ENCODE measurements around the gene USP22. TPM values are rescaled to one million over a fixed set of nuclear protein-coding genes. Genes with fewer than 3 reads are reported as not detected.

The USP22 gene
- total RNA-seq, 3 donors from 2014 or later: 162 to 168 (median 168) TPM

DNA sequence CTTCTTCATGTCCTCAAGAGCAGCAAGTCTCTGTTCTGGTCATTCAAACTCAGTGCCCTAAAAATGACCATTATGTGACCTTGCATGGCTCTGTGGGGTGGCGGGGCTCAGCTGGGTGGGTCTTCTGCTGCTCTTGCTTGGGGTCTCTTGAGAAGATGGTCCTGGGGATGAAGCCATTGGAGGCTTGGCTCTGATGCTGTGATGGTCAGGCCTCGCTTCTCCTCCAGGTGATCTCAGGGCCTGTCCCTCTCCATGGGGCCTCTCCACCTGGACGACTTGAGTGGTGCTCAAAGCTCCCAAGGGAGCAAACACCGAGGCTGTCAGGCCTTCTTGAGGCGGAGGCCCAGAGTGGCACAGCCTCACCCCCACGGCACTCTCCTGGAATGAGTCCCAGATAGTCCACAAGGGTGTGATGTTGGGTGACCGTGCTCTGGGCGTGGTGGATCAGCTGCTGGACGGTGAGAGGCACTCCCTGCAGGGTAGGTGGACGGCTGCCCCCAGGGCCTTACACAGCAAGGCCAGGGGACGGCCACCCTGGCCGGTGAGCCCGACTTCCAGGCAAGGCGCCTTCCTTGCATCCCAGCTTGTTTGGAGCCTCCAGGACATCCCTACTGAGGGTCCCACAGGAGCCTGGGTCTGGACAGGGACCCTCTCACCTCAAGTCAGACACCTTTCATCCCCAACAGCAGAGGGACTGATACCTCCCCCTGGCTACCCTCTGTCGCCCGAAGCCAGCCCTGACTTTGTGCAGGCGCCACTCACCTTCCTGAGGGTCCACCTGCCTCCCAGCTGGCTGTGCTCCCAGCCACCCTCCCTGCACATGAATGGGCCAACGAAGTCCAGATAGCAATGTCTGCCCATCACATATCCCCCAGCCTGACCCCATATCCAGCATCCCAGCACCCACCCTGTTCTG is 48.7 kb downstream of the USP22 start:
- DNase-seq (peak in 2 of 3 donors; percentile 54 to 61), ATAC-seq (peak; percentile 56)
- intact Hi-C loops (cut with DNase I, micrococcal nuclease): no loop called here
- TF ChIP-seq, protein P1, sequence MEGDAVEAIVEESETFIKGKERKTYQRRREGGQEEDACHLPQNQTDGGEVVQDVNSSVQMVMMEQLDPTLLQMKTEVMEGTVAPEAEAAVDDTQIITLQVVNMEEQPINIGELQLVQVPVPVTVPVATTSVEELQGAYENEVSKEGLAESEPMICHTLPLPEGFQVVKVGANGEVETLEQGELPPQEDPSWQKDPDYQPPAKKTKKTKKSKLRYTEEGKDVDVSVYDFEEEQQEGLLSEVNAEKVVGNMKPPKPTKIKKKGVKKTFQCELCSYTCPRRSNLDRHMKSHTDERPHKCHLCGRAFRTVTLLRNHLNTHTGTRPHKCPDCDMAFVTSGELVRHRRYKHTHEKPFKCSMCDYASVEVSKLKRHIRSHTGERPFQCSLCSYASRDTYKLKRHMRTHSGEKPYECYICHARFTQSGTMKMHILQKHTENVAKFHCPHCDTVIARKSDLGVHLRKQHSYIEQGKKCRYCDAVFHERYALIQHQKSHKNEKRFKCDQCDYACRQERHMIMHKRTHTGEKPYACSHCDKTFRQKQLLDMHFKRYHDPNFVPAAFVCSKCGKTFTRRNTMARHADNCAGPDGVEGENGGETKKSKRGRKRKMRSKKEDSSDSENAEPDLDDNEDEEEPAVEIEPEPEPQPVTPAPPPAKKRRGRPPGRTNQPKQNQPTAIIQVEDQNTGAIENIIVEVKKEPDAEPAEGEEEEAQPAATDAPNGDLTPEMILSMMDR (IDR thresholded peaks at IDR 0.05): no peak
- Histone ChIP-seq H3K36me3 (ENCODE audit: low read depth) (no peaks in the 10 kb centered on the region), H3K9me3 (no peaks in the 10 kb centered on the region), H3K4me3 (no peak overlapping the region), H3K4me1 (ENCODE audit: low read depth) (peaks cover 3% of the 10 kb centered on the region)

DNA sequence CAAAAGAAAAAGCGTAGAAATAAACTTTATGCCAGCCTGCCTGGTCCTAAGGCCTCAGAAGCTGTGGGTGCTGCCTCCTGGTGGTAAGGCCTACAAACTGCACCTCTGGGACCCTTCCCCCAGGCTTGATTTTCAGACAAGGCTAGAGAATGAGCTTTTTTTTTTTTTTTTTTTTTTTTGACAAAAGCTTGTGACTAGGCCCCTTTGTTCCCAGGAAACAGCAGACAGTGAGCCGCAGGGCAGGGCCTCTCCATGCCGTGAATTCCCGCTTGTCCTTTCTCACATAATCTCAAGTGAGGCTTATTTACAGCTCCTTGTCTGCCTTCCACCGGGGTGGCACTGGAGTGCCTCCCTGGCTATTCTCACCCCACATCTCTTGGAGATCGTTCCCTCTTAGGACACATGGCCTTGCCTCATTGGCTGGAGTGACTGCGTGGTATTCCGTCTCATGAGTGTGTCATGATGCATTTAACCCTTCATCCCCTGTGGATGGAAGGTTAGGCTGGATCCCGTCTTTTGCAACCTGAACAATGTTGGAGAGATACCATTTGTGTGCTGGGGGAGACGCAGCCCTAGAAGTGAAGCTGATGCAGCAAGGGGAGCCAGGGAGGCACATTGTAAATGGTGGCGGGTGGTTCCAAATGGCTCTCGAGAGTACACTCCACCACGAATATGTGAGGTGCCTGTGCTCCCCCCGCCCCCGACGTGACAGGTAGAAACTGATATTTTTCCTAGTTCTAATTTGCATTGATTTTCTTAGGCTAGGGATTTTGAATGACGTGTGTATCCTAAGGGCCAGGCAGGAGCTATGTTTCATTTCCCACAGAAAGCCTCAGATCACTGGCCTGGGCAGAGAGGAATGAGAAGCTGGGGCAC is 49.6 kb downstream of the USP22 start:
- H3K4me1 ChIP-seq (ENCODE audit: low read depth): peaks cover 3% of the 10 kb centered on the region
- H3K36me3 ChIP-seq (ENCODE audit: low read depth): no peaks in the 10 kb centered on the region
- DNase-seq (peak in 2 of 3 donors; percentile 69 to 72), ATAC-seq (peak; percentile 70)
- TF ChIP-seq, protein P1 (IDR thresholded peaks at IDR 0.05): peak; percentile 91
- no peaks in the 10 kb centered on the region for H3K9me3 ChIP-seq
- H3K4me3 ChIP-seq: no peak overlapping the region
- intact Hi-C loops (cut with DNase I, micrococcal nuclease): no loop called here

DNA sequence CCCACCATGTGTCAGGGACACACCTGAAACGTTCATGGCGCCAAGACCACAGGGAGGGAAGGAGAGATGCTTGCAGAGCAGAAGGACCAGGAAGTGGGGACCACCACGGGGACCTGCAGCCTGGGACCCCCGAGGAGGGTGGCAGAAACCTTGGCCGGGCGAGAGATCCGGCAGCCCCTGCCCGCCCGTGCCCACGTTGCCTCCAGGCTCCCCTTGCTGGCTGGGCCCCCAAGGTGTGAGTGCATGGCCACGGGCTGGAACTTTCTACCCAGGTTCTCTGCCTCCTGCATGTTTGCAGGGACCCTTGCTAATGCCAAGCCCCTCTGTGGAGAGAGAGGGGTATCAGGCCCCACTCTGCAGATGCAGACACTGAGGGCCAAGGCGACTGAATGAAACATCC is 50.4 kb downstream of the USP22 start:
- intact Hi-C loops (cut with DNase I, micrococcal nuclease): no loop called here
- Histone ChIP-seq H3K36me3 (ENCODE audit: low read depth) (no peaks in the 10 kb centered on the region), H3K4me3 (no peak overlapping the region), H3K4me1 (ENCODE audit: low read depth) (peaks cover 3% of the 10 kb centered on the region), H3K9me3 (no peaks in the 10 kb centered on the region)
- DNase-seq (peak in 1 of 3 donors; percentile 23), ATAC-seq (no peak)
- TF ChIP-seq, protein P1 (IDR thresholded peaks at IDR 0.05): no peak

DNA sequence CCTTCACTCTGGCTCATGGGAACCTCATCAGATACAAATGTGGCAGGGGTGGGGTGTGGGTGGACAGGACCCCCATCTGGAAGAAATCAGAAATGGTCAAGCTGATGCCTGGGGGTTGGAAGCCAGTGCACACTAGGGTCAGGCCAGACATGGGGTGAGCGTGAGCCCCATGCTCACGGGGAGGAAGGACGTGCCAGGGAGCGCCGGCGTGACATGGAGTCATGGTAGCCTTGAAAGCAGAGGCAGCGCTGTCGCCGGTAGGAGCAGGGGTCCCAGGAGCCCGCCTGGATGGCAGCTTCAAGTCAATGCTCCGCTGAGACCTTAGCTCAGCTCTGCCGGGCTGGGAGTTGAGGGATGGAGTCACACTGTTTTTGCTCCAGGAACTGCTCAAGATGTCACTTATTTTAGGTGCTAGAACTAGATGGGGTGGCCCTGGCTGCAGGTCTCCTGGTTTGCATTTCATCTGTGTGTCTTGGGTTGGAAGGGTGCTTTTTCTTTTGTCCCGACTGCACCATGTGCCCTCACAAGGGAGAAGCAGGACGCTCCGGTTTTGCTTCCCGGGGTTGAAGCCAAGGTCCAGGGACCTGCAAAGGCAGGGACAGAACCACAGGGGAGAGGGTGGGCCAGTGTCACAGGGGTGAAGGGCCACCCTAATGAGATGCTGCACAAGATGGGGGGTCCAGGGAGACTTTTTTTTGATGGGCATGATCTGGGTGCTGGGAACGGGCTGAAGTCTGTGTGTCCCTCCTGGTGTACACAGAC is 51.4 kb downstream of the USP22 start:
- TF ChIP-seq, protein P1 (IDR thresholded peaks at IDR 0.05): no peak
- Histone ChIP-seq H3K4me1 (ENCODE audit: low read depth) (peaks cover 3% of the 10 kb centered on the region), H3K9me3 (no peaks in the 10 kb centered on the region), H3K36me3 (ENCODE audit: low read depth) (no peaks in the 10 kb centered on the region), H3K4me3 (no peak overlapping the region)
- peak in 1 of 3 donors; percentile 21 for DNase-seq
- intact Hi-C loops (cut with DNase I, micrococcal nuclease): no loop called here
- ATAC-seq: no peak
